Naive thymus-derived CD4-positive, alpha-beta T cell (primary cell): Measurements from ENCODE around the gene PLD6. TPM values are rescaled to one million over a fixed set of nuclear protein-coding genes. Genes with fewer than 3 reads are reported as not detected.

Experiments used
- ATAC-seq: fragments of 150-1000 bp; cut with Tn5 transposase; 2 replicates; pipeline ENCODE4 v1.10.0; 2021; ENCODE audit warnings: mild to moderate bottlenecking, moderate library complexity
- CTCF ChIA-PET: fragments of 350-600 bp; sonication (Branson Sonifier 250); formaldehyde crosslinking; loops from one replicate; lab custom pipeline; 2021; ENCODE audit warnings: antibody characterized with exemption; lab: Charles Lee
- POLR2A ChIA-PET: fragments of 350-600 bp; sonication (Branson Sonifier 250); formaldehyde crosslinking; loops from one replicate; lab custom pipeline; 2021; ENCODE audit warnings: antibody characterized with exemption, inconsistent platforms; lab: Charles Lee
- DNase-seq, 9 donors: peaks; one replicate each; pipeline versions ENCODE4 v3.0.0 to v3.0.0-alpha.2; 2020 to 2022; ENCODE audit warnings: mixed read lengths in 1 of 9
- H3K27ac ChIP-seq: one replicate; pipeline ENCODE4 v1.7.0; 2013; ENCODE audit warnings: mild to moderate bottlenecking, low read depth, low read length, moderate library complexity
- H3K27me3 ChIP-seq, 2 donors: one replicate each; pipeline ENCODE4 v1.7.0; 2013; ENCODE audit warnings: low read length in 2 of 2, mild to moderate bottlenecking in 2 of 2, moderate library complexity in 2 of 2; ENCODE audit not compliant: control insufficient read depth in 2 of 2, insufficient read depth in 2 of 2
- H3K36me3 ChIP-seq, 3 experiments: 1 replicate in 2 of 3; 2 replicates in 1 of 3; pipeline ENCODE4 v1.7.0; 2013; ENCODE audit warnings: low read length in 3 of 3, mild to moderate bottlenecking in 3 of 3, moderate library complexity in 1 of 3; ENCODE audit not compliant: insufficient read depth in 3 of 3, control insufficient read depth in 2 of 3
- H3K4me1 ChIP-seq, 2 donors: one replicate each; pipeline ENCODE4 v1.7.0; 2013; ENCODE audit warnings: low read length in 2 of 2, mild to moderate bottlenecking in 2 of 2, moderate library complexity in 1 of 2; ENCODE audit not compliant: control insufficient read depth in 2 of 2, insufficient read depth in 2 of 2
- H3K4me3 ChIP-seq: 2 replicates; pipeline ENCODE4 v1.7.0; 2013; ENCODE audit warnings: mild to moderate bottlenecking, low read length
- H3K9me3 ChIP-seq, 3 experiments: 1 replicate in 2 of 3; 2 replicates in 1 of 3; pipeline ENCODE4 v1.7.0; 2013; ENCODE audit warnings: low read length in 3 of 3; ENCODE audit not compliant: control insufficient read depth in 2 of 3
- H3K27ac Mint-ChIP-seq, 9 donors: one replicate each; pipeline ENCODE4 v1.8.0; 2020 to 2022; ENCODE audit warnings: mixed read lengths in 9 of 9, mild to moderate bottlenecking in 8 of 9, moderate library complexity in 5 of 9, inconsistent platforms in 2 of 9
- H3K27me3 Mint-ChIP-seq, 5 donors: one replicate each; pipeline ENCODE4 v1.8.0; 2021 to 2022; ENCODE audit warnings: mixed read lengths in 5 of 5, mild to moderate bottlenecking in 1 of 5
- H3K36me3 Mint-ChIP-seq, 5 donors: one replicate each; pipeline ENCODE4 v1.8.0; 2020 to 2022; ENCODE audit warnings: mixed read lengths in 5 of 5, mild to moderate bottlenecking in 3 of 5, inconsistent platforms in 1 of 5
- H3K4me1 Mint-ChIP-seq, 7 donors: one replicate each; pipeline ENCODE4 v1.8.0; 2020 to 2022; ENCODE audit warnings: mixed read lengths in 7 of 7, mild to moderate bottlenecking in 3 of 7, inconsistent platforms in 1 of 7
- H3K4me3 Mint-ChIP-seq, 10 donors: one replicate each; pipeline ENCODE4 v1.8.0; 2020 to 2022; ENCODE audit warnings: mild to moderate bottlenecking in 10 of 10, mixed read lengths in 10 of 10, moderate library complexity in 6 of 10, inconsistent platforms in 2 of 10
- H3K9me3 Mint-ChIP-seq, 11 donors: one replicate each; pipeline ENCODE4 v1.8.0; 2020 to 2022; ENCODE audit warnings: mixed read lengths in 11 of 11, mild to moderate bottlenecking in 4 of 11, inconsistent platforms in 1 of 11, moderate library complexity in 1 of 11
- intact Hi-C, 2 donors: fragments of 100-400 bp; cut with micrococcal nuclease; formaldehyde crosslinking; loops; one replicate each; pipeline ENCODE4 v1.15.1; 2023
- polyA plus RNA-seq, 2 donors: library from polyadenylated mRNA; unstranded; fragments of 300-500 nt; fragmentation: Illumina TruSeq; gene quantifications; one replicate each; pipeline ENCODE4 v1.2.3, GENCODE V29; 2021
- total RNA-seq, 6 experiments: library from RNA in 5 of 6; stranded (reverse) in 5 of 6; gene quantifications; 1 replicate in 5 of 6; 2 replicates in 1 of 6; pipeline ENCODE4 v1.2.3 and lab custom pipeline; 2021 to 2026

Gene PLD6
- total and polyA plus RNA-seq, 7 experiments from 2014 or later: 6.2 to 16.4 (median 12.1) TPM

DNA sequence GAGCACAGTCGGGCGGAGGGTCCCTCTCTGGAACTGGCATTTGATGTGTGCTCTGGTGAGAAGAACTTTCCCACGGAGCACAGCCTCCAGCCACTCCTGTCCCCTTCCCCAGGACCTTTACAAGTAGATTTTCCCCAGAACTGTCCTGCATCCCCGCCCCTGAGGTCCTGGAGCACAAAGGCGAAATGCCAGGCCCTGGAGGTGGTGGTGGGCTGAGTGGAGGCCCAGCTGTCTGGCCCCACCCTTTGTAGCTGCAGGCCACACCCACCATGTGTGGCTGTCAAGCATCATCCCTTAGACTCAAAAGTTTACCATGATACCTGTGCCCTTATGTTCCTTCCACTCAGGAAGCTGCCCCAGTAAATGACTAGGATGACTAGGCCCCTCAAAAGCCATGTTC, 37.7 kb downstream of the PLD6 start:
- H3K4me3 ChIP-seq: no peak overlapping the region
- Mint-ChIP-seq H3K27ac (peak overlapping the region in 7 of 9 donors; percentile 46 to 83 (median 55)), H3K36me3 (peaks cover 20 to 62% (median 25%) of the 10 kb centered on the region in 5 donors), H3K4me1 (peaks cover 21 to 59% (median 40%) of the 10 kb centered on the region in 7 donors), H3K4me3 (no peak overlapping the region), H3K27me3 (no peaks in the 10 kb centered on the region), H3K9me3 (no peaks in the 10 kb centered on the region)
- H3K9me3 ChIP-seq: no peaks in the 10 kb centered on the region
- H3K4me1 ChIP-seq: peaks cover 12 to 28% of the 10 kb centered on the region in 2 donors
- no peak overlapping the region for H3K27ac ChIP-seq
- intact Hi-C loops: no loop called here
- ChIA-PET CTCF (no interaction called here), POLR2A (interaction anchor here (0.5 to 1.5 kb wide), 4 partner anchors 9 to 132 kb away, joined by 3 to 7 read pairs (median 4); no protein-coding TSS in a partner anchor)
- H3K36me3 ChIP-seq: peaks cover 0 to 68% (median 7%) of the 10 kb centered on the region in 3 experiments
- DNase-seq: no peak
- ATAC-seq: no peak
- no peaks in the 10 kb centered on the region for H3K27me3 ChIP-seq

DNA sequence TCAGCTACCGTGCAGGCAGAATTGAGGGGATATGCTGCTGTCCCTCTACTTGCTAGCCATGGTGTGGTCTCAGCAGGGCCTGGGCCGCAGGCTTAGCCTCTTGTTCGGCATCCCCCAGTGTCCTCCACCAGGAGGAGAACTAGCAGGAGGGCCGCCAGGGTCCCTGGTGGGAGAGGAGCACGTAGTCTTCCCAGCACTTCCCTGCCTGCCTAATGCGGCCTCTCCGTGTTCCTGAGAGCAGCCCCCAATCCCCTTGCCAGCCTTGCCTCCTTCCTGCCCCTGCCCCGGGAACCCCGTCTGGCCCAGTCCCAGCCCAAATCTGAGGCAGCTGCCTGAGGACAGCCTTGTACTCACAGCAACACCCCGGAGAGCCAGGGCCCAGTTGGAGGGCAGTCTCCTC, 38.1 kb downstream of the PLD6 start:
- ATAC-seq: no peak
- Mint-ChIP-seq H3K36me3 (peaks cover 23 to 65% (median 25%) of the 10 kb centered on the region in 5 donors), H3K4me3 (no peak overlapping the region), H3K27me3 (no peaks in the 10 kb centered on the region), H3K4me1 (peaks cover 20 to 57% (median 39%) of the 10 kb centered on the region in 7 donors), H3K27ac (peak overlapping the region in 4 of 9 donors; percentile 46 to 83 (median 53)), H3K9me3 (no peaks in the 10 kb centered on the region)
- CTCF ChIA-PET: no interaction called here
- Histone ChIP-seq H3K27me3 (no peaks in the 10 kb centered on the region), H3K4me3 (no peak overlapping the region), H3K9me3 (no peaks in the 10 kb centered on the region), H3K36me3 (peaks cover 0 to 68% (median 11%) of the 10 kb centered on the region in 3 experiments), H3K4me1 (peaks cover 8 to 24% of the 10 kb centered on the region in 2 donors), H3K27ac (no peak overlapping the region)
- DNase-seq: no peak
- intact Hi-C loops: no loop called here
- POLR2A ChIA-PET: interaction anchor here (1.1 to 1.5 kb wide), 3 partner anchors 9 to 13 kb away, joined by 3 to 5 read pairs (median 5); no protein-coding TSS in a partner anchor

DNA sequence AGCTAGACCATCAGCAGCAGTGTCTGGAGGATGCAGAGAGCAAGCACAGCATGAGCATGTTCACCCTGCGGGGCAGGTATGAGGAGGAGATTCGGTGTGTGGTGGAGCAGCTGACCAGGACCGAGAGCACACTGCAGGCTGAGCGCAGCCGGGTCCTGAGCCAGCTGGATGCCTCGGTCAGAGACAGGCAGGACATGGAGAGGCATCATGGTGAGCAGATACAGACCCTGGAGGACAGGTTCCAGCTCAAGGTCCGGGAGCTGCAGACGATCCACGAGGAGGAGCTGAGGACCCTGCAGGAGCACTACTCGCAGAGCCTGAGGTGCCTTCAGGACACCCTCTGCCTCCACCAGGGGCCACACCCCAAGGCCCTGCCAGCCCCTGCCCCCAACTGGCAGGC, 38.8 kb downstream of the PLD6 start:
- H3K4me3 ChIP-seq: no peak overlapping the region
- Mint-ChIP-seq H3K27ac (peak overlapping the region in 7 of 9 donors; percentile 1 to 93 (median 62)), H3K9me3 (no peaks in the 10 kb centered on the region), H3K4me1 (peaks cover 17 to 52% (median 32%) of the 10 kb centered on the region in 7 donors), H3K36me3 (peaks cover 21 to 59% (median 23%) of the 10 kb centered on the region in 5 donors), H3K27me3 (no peaks in the 10 kb centered on the region), H3K4me3 (peak overlapping the region in 1 of 10 donors; percentile 26)
- no peaks in the 10 kb centered on the region for H3K27me3 ChIP-seq
- ChIA-PET CTCF (no interaction called here), POLR2A (interaction anchor here (1.5 kb wide), 1 partner anchor 14 kb away, joined by 5 read pairs; no protein-coding TSS in a partner anchor)
- H3K4me1 ChIP-seq: peaks cover 7 to 17% of the 10 kb centered on the region in 2 donors
- H3K27ac ChIP-seq: no peak overlapping the region
- intact Hi-C loops: no loop called here
- no peaks in the 10 kb centered on the region for H3K9me3 ChIP-seq
- DNase-seq (no peak), ATAC-seq (no peak)
- H3K36me3 ChIP-seq: peaks cover 0 to 68% (median 11%) of the 10 kb centered on the region in 3 experiments

DNA sequence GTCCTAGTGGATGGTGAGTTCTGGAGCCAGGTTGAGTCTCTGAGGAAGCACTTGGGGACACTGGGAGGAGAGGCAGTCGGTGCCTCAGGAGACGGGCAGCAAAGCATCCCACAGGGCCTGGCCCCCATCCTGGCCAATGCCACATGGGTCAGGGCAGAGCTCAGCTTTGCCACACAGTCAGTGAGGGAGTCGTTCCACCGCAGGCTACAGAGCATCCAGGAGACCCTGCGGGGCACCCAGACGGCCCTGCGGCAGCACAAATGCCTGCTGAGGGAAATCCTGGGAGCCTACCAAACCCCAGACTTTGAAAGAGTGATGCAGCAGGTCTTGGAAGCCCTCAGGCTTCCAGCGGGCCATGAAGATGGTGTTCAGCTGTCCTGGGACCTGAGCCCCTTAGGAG, 39.7 kb downstream of the PLD6 start:
- CTCF ChIA-PET: interaction anchor here (1.2 kb wide), 1 partner anchor 24 kb away, joined by 3 read pairs; no protein-coding TSS in a partner anchor
- DNase-seq (no peak), ATAC-seq (no peak)
- H3K27ac Mint-ChIP-seq: peak overlapping the region in 2 of 9 donors; percentile 38 to 50
- Histone ChIP-seq H3K27ac (no peak overlapping the region), H3K4me1 (peaks cover 7 to 9% of the 10 kb centered on the region in 2 donors), H3K9me3 (no peaks in the 10 kb centered on the region), H3K4me3 (no peak overlapping the region), H3K36me3 (peaks cover 4 to 76% (median 18%) of the 10 kb centered on the region in 3 experiments), H3K27me3 (no peaks in the 10 kb centered on the region)
- intact Hi-C loops: no loop called here
- peaks cover 14 to 45% (median 26%) of the 10 kb centered on the region in 7 donors for H3K4me1 Mint-ChIP-seq
- H3K36me3 Mint-ChIP-seq: peaks cover 19 to 57% (median 23%) of the 10 kb centered on the region in 5 donors
- no peak overlapping the region for H3K4me3 Mint-ChIP-seq
- no peaks in the 10 kb centered on the region for H3K27me3 Mint-ChIP-seq
- H3K9me3 Mint-ChIP-seq: no peaks in the 10 kb centered on the region
- POLR2A ChIA-PET: interaction anchor here (1.5 kb wide), 1 partner anchor 15 kb away, joined by 5 read pairs; no protein-coding TSS in a partner anchor

DNA sequence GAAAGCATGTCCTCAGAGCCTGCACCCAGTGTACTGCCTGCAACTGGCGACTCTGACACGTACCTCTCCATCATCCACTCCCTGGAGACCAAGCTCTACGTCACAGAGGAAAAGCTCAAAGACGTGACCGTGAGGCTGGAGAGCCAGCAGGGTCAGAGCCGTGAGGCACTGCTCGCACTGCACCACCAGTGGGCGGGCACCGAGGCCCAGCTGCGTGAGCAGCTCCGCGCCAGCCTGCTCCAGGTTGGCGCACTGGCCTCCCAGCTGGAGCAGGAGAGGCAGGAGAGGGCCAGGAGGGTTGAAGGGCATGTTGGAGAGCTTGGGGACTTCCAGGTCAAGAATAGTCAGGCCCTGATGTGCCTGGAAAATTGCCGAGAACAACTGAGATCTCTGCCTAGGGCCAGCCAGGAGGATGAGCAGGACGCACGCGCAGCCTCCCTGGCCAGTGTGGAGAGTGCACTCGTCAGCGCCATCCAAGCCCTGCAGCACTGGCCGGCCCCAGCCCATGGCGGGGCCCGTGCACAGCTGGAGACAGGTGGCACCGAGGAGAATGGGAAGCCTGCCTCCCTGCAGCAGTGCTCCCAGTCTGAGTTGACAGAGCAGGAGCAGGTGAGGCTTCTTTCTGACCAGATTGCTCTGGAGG, 40.3 kb downstream of the PLD6 start:
- H3K4me3 ChIP-seq: no peak overlapping the region
- H3K27me3 ChIP-seq: no peaks in the 10 kb centered on the region
- POLR2A ChIA-PET: no interaction called here
- no peaks in the 10 kb centered on the region for H3K9me3 Mint-ChIP-seq
- no peak overlapping the region for H3K27ac Mint-ChIP-seq
- no peak overlapping the region for H3K27ac ChIP-seq
- H3K36me3 Mint-ChIP-seq: peaks cover 17 to 60% (median 21%) of the 10 kb centered on the region in 5 donors
- peaks cover under 1 to 5% of the 10 kb centered on the region in 2 donors for H3K4me1 ChIP-seq
- DNase-seq (no peak), ATAC-seq (no peak)
- peaks cover 10 to 38% (median 20%) of the 10 kb centered on the region in 7 donors for H3K4me1 Mint-ChIP-seq
- H3K4me3 Mint-ChIP-seq: no peak overlapping the region
- intact Hi-C loops: no loop called here
- H3K36me3 ChIP-seq: peaks cover 9 to 82% (median 23%) of the 10 kb centered on the region in 3 experiments
- H3K27me3 Mint-ChIP-seq: no peaks in the 10 kb centered on the region
- no peaks in the 10 kb centered on the region for H3K9me3 ChIP-seq
- CTCF ChIA-PET: interaction anchor here (1.2 kb wide), 1 partner anchor 24 kb away, joined by 3 read pairs; no protein-coding TSS in a partner anchor

GRCh38 chr17:17164676-17165075, 41.5 kb downstream of the PLD6 start:
- CTCF ChIA-PET: interaction anchor here (0.6 kb wide), 1 partner anchor 97 kb away, joined by 6 read pairs; no protein-coding TSS in a partner anchor
- H3K4me3 ChIP-seq: no peak overlapping the region
- H3K9me3 Mint-ChIP-seq: no peaks in the 10 kb centered on the region
- H3K27ac ChIP-seq: no peak overlapping the region
- intact Hi-C loops: no loop called here
- no peak for ATAC-seq
- no peak for DNase-seq
- H3K27ac Mint-ChIP-seq: peak overlapping the region in 5 of 9 donors; percentile 29 to 78 (median 66)
- POLR2A ChIA-PET: interaction anchor here (1.1 to 2.0 kb wide), 3 partner anchors 13 to 55 kb away, joined by 3 to 6 read pairs (median 3); no protein-coding TSS in a partner anchor
- peaks cover 0 to 5% of the 10 kb centered on the region in 2 donors for H3K4me1 ChIP-seq
- H3K36me3 Mint-ChIP-seq: peaks cover 18 to 62% (median 23%) of the 10 kb centered on the region in 5 donors
- peaks cover 12 to 94% (median 23%) of the 10 kb centered on the region in 3 experiments for H3K36me3 ChIP-seq
- H3K4me1 Mint-ChIP-seq: peaks cover 8 to 31% (median 17%) of the 10 kb centered on the region in 7 donors
- H3K27me3 ChIP-seq: no peaks in the 10 kb centered on the region
- H3K9me3 ChIP-seq: no peaks in the 10 kb centered on the region
- no peak overlapping the region for H3K4me3 Mint-ChIP-seq
- no peaks in the 10 kb centered on the region for H3K27me3 Mint-ChIP-seq
